GM12892 (cell line): ENCODE results near the gene SFT2D3.

Experiments used
- POLR2A ChIP-seq: IDR thresholded peaks from 2 replicates; pipeline ENCODE4 v1.6.1; 2011; ENCODE audit warnings: low read depth, low read length, control low read depth
- POLR2AphosphoS5 ChIP-seq: IDR thresholded peaks from 2 replicates; pipeline ENCODE4 v1.6.1; 2011; ENCODE audit warnings: low read depth, low read length, control low read depth
- TAF1 ChIP-seq: IDR thresholded peaks from 2 replicates; pipeline ENCODE4 v1.6.1; 2011; ENCODE audit warnings: low read depth, mild to moderate bottlenecking, control low read depth, low read length, borderline replicate concordance

GRCh38 chr2:127653421-127654083 is 47.7 kb upstream of the SFT2D3 start:
- TF ChIP-seq POLR2AphosphoS5, result no peak
- no peak for TF ChIP-seq POLR2A
- no peak for TF ChIP-seq TAF1
